ENCODE results near the gene CSF2RB.

CSF2RB gene

DNA sequence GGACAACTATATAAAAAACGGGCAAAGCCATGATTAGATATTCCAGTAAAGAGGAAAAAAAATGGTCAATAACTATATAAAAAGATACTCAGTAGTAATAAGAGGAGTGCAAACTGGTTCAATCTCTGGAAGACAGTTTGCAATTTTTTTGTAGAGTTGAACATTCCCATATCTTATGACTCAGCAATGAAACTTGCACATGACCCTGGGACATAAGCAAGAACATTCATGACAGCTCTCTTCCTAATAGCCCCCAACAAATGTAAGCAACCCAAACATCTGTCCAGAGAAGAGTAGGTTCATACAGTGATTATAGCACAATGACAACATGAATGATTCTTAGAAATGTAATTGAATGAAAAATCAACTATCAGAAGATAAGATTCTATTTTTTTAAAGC is 21.8 kb upstream of the CSF2RB start:
- no peak for DNase-seq (ENCODE audit: low spot score)

DNA sequence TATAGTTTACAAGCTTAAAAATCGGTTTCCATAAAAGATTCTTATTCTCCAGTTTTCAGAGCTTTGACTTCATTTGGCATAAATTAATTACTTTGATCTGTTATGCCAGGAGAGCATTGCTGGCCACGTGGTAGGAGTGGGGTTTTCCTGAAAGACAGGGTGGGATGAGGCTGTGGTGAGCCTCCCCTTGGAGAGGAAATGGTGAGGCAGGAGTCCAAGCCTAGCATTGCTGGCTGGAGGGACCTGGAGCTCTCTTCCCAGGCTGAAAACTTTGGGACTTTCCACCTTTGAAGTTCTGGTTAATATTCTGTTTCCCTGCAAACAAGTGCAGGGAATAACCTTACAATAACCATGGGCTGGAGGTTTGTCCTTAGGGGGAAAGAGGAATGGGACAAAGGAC is 21.1 kb upstream of the CSF2RB start:
- no peak for DNase-seq (ENCODE audit: low spot score)

DNA sequence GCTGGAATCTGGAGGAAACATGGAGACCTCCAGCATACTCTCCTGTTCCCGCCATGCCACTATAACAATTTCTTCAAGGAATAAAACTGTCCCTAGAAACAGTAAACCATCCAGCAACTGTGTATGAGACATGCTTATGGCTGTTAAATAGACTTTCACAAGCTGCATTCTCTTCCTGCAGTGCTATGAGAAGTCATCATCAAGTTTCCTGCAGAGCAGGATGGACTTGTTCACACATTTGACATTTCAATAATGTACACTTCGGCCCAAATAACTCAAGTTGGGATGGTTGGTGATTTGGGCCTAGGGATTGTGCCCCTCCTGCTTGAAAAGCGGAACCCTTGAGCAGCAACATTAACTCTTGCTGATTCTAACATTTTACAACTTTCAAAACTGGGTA is 20.2 kb upstream of the CSF2RB start:
- DNase-seq (ENCODE audit: low spot score), result no peak

DNA sequence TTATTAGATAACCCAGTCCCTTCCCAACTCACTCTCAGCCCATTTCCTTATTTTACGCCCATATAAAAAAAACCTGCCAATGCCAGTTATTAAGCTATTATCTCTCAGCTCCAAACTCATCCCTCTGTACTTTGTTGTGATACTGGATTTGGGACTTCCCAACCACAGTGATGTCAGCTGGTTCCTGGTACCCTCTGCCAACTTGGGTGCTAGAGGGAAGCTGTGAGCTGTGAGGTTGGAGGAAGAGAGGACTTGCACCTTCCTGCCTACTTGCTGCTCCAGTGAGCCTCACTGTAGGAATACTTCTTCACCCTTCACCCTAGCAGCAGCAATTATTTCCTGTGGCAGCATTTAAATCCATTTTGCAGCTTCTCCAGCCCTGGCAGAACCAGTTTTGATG is 19.2 kb upstream of the CSF2RB start:
- DNase-seq (ENCODE audit: low spot score), result no peak

DNA sequence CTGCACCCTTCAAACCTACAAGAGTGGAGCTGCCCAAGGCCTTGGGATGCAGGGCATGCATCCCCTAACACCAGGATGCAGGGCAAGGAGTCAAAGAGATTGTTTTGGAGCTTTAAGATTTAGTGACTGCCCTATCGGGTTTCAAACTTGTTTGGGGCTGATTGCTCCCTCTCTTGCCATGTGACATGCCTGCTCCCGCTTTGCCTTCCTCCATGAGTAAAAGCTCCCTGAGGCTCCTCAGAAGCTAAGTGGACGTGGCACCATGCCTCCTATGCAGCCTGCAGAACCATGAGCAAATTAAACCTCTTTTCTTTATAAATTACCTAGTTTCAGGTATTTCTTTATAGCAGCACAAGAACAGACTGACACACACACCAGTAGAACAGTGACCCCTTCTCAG is 15.8 kb upstream of the CSF2RB start:
- DNase-seq (ENCODE audit: low spot score), result no peak

DNA sequence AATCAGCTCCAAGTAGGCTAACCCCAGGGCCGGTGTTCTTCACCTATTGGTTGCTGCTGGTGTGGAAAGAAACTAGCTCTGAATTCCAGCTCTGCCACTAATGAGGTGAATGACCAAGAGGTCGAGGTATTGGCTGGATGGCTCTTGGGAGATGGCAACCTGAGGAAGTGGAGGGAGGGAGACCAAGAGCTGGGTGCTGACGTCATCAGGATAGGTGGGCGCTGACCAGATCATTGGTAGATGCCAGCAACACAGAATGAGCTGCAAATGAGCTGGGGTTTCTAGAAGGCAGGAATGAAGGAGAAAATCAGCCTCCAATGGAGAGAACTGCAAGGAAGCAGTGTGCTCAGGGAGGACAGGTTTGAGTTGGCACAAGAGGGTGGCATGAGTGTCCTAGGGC is 14.7 kb upstream of the CSF2RB start:
- DNase-seq (ENCODE audit: low spot score), result no peak

DNA sequence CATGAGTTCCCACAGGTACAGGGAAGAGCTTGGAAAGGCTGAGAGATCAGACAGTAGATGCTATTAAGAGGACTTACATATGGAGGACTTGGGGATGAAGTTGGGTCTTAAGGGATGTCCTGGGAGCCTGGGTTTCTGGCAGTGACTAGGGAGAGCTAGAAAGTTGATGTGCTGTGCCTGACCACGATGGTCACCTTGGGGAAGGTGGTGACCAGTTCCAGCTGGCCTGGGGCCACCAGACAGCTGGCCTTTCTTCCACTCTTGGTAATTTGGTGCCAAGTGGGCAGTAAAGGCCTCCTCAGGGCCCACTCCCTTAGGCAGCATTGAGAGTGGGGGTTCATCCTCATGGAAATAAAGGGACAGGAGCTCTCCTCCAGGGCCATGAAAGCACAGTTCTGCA is 13.9 kb upstream of the CSF2RB start:
- DNase-seq (ENCODE audit: low spot score), result no peak

DNA sequence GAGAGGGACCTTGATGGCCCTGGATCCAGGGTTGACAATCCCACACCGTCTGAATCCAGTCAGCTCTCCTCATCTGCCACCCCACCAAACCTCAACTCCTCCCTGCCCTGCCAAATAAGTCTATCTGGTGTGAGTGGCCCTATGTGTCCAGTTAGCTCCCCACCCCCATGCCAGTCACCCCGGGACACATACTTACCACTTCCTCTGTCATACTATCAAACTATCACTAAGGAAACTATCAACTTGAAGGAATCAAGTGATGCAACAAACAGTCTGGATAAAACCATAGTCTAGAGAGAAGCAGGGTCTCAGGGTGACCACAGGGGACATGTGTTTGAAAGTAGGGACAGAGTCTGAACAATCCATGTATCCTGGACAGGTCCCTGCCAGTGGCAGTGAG is 13.2 kb upstream of the CSF2RB start:
- DNase-seq (ENCODE audit: low spot score), result no peak

DNA sequence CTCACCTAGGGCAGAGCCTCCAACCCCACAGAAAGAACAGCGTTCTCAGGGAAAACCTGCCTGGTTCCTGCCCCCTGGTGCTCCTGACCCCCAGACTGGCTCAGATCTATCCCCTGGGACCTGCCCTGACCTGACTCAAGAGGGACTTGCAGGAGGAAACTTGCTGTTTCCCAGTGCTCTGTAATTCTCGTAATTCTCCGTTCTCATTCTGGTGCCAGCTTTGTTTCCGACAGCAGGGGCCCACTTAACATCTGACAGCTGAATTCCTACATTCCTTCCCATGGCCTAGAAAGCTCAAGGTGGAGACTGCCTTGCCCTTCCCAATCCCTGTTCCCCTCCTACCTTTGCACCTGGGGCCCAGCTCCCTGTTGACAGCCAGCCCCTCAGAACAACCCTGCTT is 12.5 kb upstream of the CSF2RB start:
- no peak for DNase-seq (ENCODE audit: low spot score)

DNA sequence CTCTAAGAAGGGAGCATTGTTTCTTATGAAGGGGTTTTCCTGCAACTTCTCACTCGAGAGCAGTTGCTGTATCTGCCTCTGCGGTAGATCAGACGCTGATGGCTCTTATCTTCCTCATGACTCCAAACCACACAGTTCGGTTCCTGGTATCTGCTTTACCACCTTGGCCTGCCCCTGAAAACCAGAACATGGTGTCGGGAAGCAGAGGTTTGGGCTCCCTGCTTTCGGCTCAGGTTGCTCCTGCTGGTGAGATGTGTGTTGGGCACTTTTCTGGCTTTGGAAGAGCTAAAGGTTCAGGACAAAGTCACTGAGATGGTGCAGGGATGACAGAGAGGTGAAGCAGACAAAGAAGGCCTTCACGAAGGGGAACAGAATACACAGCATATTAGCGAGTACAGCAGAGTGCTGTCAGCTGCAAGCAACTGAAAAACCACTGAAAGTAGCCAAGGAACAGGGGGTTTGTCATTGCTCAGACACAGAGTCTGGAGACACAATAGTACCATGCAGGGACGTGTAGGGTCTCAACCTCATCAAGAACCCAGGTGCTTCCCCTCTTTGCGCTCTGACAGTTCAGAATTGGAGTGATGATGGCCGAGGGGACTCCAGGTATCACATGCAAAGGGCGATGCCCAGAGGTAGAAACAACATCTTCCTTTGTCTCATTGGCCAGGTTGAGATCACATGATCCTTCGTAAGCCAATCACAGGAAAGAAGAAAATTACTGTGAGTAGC is 11.9 kb upstream of the CSF2RB start:
- no peak for DNase-seq (ENCODE audit: low spot score)

DNA sequence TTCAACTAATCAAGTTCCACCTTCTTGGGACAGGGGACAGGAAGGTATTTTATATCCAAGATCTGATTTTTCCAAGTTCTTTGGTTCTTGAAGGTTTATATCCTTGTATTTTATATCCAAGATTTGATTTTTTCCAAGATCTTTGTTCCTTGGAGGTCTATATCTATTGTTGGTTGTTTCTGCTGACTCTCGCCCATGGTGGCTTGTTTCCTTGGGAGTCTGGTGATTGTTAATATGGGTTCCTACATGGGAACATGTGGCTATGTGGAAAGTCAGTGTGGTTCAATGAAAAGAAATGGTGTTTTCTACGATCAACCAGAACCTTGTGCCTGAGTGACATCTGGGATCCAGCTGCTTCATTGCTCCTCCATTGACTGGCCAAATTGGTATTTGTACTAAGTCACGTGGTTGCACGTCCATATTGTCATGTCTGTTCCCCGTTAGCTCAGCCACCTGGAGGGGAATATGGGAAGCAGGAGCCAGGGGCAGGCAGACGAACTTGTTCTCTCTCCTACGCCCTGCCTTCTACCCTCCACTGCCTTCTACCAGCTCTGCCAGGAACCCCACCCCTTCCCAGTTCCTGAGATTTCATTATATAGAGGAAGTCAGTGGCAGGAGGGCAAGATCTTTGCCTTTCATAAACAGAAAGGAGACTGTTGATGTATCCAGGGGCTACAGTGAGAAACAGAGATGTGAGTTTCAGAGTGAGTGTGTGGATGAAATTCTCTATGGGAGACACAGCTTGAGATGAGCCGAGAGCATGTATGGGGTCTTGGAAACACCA is 11.1 kb upstream of the CSF2RB start:
- DNase-seq (ENCODE audit: low spot score), result no peak

DNA sequence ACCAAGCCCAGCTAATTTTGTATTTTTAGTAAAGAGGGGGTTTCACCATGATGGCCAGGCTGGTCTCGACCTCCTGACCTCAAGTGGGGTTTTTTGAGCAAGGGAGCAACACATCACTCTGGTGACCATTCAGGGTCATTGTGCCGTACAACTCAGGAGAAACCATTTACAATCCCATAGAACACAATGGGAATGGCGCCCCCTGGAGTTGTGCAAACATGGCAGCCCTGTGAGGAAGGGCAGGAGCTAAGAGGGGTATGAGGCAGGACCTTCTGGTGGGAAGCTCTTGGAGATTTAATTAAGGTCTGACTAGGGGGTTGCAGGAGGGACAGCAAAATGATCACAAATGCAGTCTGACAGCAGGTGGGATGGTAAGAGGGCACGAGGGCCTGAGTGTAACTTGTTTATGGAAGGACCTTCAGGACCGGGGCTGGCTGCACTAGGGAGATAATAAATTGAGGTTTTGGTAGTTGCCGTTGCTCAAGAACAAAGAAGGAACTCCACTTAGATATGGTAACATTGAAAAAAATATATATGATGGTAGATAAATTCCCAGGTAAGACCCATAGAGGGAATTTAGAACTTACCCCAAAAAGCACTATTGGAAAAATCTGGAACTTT is 9.1 kb upstream of the CSF2RB start:
- DNase-seq (ENCODE audit: low spot score), result no peak

DNA sequence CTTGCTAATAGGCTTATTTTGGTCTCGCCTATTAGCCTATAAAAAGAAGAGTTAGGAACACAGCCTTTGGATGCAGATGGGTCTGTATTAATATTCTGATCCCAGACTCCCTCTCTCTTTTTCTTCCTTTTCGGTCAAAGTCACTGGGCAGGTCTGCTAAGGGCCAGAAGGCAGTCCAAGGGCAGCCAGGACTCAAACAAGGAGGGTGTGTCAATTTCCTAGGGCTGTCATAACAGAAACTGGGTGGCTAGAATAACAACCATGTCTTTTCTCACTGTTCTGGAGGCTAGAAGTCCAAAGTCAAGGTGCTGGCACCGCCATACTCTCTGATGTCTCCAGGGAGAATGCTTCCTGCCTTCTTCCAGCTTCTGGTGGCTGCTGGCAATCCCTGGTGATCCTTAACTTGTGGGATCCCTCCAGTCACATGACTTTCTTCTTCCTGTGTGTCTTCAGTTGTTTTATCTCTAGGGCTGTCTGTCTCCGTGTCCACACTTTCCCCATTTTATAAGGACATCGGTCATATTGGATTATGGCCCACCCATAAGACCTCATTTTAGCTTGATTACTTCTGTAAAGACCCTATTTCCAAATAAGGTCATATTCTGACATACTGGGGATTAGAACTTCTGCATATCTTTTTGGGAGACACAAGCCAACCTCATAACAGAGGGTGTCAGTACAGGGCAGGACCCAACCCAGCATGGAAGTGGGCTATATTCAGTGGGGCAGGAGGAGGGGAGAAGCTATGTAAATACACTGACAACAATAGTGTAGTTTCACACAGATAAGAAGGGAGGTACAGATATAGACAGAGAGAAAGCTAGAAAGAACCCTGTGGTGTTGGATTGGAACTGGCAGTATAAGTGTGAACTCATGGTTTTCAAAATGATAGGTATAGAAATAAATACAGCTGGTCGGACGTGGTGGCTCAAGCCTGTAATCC is 5.9 kb upstream of the CSF2RB start:
- DNase-seq (ENCODE audit: low spot score), result no peak

DNA sequence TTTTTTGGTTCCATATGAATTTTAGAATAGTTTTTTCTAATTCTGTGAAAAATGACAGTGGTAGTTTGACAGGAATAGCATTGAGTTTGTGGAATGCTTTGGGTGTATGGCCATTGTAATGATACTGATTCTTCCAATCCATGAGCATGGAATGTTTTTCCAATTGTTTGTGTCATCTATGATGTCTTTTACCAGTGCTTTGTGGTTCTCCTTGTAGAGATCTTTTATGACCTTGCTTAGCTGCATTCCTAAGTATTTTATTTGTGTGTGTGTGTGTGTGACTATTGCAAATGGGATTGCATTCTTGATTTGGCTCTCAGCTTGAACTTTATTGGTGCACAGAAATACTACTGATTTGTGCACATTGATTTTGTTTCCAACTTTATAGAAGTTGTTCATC is 3.0 kb upstream of the CSF2RB start:
- no peak for DNase-seq (ENCODE audit: low spot score)

DNA sequence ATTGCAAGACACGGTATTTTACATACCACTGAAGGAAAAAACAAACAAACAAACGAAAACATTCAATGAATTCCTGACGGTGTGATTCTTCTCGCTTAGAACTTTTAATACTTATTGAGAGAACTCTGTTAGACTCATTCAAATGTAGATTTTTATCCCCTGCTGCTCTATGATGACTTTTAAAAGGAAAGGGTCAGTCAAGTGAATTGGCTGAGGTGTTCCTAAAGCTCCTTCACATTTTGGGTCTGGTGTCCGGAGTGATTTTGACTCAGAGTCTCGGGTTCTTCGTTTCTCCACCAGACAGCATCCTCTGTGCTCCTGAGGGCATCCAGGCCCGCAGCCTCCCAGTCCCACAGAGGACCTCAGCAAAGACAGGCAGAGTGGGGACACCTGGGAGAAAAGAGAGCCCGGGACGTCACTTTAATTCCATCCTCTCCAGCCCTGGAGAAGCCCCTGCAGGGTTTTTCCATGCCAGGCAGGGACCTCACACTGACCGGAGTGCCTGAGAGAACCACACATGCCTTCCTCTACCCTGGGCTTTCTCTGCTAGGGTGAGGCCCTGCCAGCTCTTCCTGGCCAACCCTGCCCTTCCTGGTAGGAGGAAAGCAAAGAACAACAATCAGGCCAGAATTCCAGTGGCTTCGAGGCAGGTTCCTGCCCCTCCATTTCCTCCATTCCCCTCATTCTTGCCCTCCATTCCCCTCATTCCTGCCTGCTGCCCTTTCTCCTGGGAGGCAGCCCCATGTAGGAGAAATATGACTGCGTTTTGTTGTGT is 1.4 kb upstream of the CSF2RB start:
- no peak for DNase-seq (ENCODE audit: low spot score)

DNA sequence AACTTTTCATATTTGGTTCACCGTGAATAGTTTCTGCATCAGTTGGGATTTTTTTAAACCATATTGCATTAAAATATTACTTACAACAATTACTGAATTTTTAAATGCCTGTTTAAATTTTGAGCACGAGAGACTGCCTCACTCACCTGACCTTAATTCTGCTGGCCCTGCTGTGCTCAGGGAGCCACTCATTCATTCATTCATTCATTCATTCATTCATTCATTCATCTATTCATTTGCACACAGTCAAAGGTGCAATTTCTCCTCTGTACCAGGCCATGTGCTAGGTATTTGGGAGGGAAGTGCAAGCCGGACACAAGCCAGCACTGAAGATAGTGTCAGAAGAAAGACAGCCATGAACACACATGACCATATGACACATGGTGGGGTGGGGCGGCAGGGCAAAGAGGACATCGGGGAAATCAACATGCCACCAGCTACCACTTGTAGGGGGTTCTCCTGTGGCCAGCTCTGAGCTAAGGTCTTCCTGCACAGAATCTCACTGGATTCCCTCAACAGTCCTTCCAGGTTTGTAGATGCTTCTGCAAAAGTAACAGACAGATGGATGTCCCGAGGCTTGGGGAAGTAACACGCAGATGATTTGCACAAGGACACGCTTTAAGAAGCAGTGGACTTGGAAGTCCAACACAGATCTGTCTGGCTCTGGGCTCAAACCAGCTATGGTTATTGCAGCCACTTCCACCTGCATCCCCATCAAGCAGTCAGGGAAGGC is 568 bp upstream of the CSF2RB start:
- no peak for DNase-seq (ENCODE audit: low spot score)

DNA sequence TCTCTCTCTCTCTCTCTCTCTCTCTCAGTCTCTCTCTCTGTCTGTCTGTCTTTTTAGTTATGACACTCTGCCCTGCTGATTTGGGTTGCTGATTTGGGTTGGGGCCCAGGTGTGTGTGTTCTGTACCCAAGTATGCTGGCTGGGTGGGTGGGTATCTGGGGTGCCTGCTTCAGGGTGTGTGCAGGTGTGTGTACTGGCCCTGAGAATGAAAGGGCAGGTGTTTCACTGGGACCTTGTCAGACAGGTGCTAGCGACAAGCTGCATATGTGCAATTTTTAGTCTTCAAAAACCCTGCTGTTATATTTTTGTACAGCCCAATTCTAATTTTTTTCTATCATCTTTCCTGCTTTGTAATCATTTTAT is 943 bp downstream of the CSF2RB start:
- DNase-seq (ENCODE audit: low spot score), result no peak

DNA sequence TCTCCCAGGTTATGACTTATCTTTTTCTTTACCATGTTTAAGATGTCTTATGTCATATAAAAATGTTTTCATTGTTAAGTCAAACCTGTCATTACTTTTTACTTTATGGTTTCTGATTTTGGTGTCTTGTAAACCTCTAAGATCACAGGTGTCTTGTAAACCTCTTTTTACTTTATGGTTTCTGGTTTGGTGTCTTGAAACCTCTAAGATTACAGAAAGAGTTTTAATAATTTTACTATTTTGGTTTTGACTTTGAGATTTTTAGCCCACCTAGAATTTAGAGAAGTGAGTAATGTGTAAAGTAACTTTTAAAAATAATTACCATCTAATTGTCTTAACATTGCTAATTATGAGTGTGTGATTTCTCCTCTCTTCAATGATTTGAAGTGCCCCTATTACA is 2.6 kb downstream of the CSF2RB start:
- DNase-seq (ENCODE audit: low spot score), result no peak

DNA sequence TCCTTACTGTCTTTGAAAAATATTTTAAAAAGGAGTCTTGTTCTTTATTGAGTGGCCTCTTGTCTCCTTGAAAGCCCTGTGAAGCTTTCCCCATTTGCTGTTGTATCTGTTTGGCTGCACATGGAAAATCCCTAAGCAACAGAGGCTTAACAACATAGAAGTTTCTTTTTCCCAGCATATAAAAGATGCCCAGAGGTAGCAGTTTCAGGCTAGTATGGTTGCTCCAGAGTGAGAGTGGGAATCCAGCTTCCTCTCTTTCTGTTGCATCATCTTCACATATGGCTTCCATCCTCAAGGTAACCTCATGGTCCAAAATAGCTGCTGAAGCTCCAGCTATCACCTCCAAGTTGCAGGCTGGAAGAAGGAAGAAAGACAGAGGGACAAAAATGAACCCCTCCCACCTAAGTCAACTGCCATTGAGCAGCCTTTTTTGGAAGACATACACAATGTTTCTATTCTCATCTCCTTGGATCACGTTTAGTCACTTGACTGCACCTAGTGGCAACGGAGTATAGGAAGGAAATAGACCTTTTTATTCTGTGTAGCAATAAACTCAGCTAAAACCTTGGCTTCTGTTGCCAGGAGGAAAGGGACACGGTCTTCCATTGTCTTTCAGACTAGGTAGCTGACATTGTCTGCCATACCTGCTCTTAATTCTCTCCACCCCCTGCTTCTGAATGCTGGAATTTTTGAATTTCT is 5.3 kb downstream of the CSF2RB start:
- no peak for DNase-seq (ENCODE audit: low spot score)

All from D341Med (cell line).